Measurements from ENCODE around the gene COX20.

DNA sequence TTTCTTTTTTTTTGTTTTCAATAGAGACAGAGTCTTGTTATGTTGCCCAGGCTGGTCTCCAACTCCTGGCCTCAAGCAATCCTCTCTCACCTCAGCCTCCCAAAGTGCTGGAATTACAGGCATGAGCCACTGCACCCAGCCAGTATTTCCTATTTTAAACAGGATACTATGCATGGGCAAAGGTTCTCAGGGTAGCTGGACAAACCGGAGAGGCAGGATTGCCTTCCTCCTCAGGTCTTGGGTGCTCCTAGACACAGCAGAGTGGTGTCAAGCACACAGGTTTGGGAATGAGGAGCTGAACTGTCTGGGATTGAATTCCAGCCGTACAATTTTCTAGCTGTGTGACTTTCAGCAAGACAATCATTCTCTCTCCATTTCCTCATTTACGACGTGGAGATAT, 51.8 kb downstream of the COX20 start:
- TF ChIP-seq, protein P1, sequence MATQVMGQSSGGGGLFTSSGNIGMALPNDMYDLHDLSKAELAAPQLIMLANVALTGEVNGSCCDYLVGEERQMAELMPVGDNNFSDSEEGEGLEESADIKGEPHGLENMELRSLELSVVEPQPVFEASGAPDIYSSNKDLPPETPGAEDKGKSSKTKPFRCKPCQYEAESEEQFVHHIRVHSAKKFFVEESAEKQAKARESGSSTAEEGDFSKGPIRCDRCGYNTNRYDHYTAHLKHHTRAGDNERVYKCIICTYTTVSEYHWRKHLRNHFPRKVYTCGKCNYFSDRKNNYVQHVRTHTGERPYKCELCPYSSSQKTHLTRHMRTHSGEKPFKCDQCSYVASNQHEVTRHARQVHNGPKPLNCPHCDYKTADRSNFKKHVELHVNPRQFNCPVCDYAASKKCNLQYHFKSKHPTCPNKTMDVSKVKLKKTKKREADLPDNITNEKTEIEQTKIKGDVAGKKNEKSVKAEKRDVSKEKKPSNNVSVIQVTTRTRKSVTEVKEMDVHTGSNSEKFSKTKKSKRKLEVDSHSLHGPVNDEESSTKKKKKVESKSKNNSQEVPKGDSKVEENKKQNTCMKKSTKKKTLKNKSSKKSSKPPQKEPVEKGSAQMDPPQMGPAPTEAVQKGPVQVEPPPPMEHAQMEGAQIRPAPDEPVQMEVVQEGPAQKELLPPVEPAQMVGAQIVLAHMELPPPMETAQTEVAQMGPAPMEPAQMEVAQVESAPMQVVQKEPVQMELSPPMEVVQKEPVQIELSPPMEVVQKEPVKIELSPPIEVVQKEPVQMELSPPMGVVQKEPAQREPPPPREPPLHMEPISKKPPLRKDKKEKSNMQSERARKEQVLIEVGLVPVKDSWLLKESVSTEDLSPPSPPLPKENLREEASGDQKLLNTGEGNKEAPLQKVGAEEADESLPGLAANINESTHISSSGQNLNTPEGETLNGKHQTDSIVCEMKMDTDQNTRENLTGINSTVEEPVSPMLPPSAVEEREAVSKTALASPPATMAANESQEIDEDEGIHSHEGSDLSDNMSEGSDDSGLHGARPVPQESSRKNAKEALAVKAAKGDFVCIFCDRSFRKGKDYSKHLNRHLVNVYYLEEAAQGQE (IDR thresholded peaks at IDR 0.05; ENCODE audit: insufficient read depth in 1 of 2, low read depth in 2 of 2, low read length in 2 of 2) = no peak
- TF ChIP-seq POLR2AphosphoS5 (IDR thresholded peaks at IDR 0.05; ENCODE audit: low read depth, low read length) (no peak), TAF1 (IDR thresholded peaks at IDR 0.05; ENCODE audit: borderline replicate concordance, insufficient read depth, low read length) (no peak)
